Gastroesophageal sphincter (tissue), 4 donors: ENCODE measurements around the gene CDC42EP4. TPM values are rescaled to one million over a fixed set of nuclear protein-coding genes. Genes with fewer than 3 reads are reported as not detected.
A peak's percentile ranks its signal among the peaks of the same experiment; 100 is the strongest.

Experiments
- ATAC-seq: fragments of 150-250 bp; one replicate; pipeline ENCODE4 v1.9.1; 2016; ENCODE audit warnings: mild to moderate bottlenecking, moderate library complexity
- H3K27ac ChIP-seq, 4 donors: fragments of 200-600 bp; sonication (generic) in 3 of 4; 1 replicate in 3 of 4; 2 replicates in 1 of 4; pipeline ENCODE4 v1.5.1; 2016 to 2019
- H3K27me3 ChIP-seq: fragments of 200-600 bp; sonication (generic); one replicate; pipeline ENCODE4 v1.5.1; 2019
- H3K36me3 ChIP-seq, 2 donors: fragments of 200-600 bp; sonication (generic); one replicate each; pipeline ENCODE4 v1.5.1; 2019; ENCODE audit warnings: control low read depth in 1 of 2
- H3K4me1 ChIP-seq, 3 donors: fragments of 200-600 bp; sonication (generic); 1 replicate in 2 of 3; 2 replicates in 1 of 3; pipeline ENCODE4 v1.5.1; 2016 to 2019; ENCODE audit warnings: control low read depth in 2 of 3
- H3K4me3 ChIP-seq, 2 donors: fragments of 200-600 bp; sonication (generic); one replicate each; pipeline ENCODE4 v1.5.1; 2019; ENCODE audit warnings: mild to moderate bottlenecking in 1 of 2, moderate library complexity in 1 of 2
- H3K9me3 ChIP-seq, 3 donors: fragments of 200-600 bp; sonication (generic); one replicate each; pipeline ENCODE4 v1.5.1; 2017 to 2019; ENCODE audit warnings: control low read depth in 2 of 3
- CTCF ChIP-seq, 4 experiments: fragments of 200-600 bp in 2 of 4; fragments of 450-650 bp in 2 of 4; sonication (generic) in 1 of 4; IDR thresholded peaks; one replicate each; pipeline ENCODE4 v1.5.1; 2017 to 2019; ENCODE audit warnings: antibody characterized with exemption in 4 of 4, mild to moderate bottlenecking in 2 of 4, moderate library complexity in 2 of 4
- EP300 ChIP-seq: sonication (generic); formaldehyde crosslinking; IDR thresholded peaks from one replicate; pipeline ENCODE4 v1.6.1; 2017; ENCODE audit warnings: antibody characterized with exemption, mild to moderate bottlenecking
- POLR2A ChIP-seq, 2 donors: fragments of 450-650 bp; IDR thresholded peaks; one replicate each; pipeline ENCODE4 v1.6.1; 2017; ENCODE audit warnings: antibody characterized with exemption in 2 of 2, mild to moderate bottlenecking in 2 of 2, moderate library complexity in 1 of 2
- POLR2AphosphoS5 ChIP-seq: sonication (generic); formaldehyde crosslinking; IDR thresholded peaks from one replicate; pipeline ENCODE4 v1.6.1; 2017; ENCODE audit warnings: antibody characterized with exemption
- WGBS, 2 donors: methylation state at CpG; one replicate each; pipeline ENCODE4 v1.1.5; 2018; ENCODE audit warnings: low coverage in 1 of 2; 5-methylcytosine and 5-hydroxymethylcytosine counted together
- total RNA-seq, 4 donors: library from RNA; depleted of rRNA; stranded (reverse); fragments of >200 nt; gene quantifications; one replicate each; pipeline ENCODE4 v1.1.0, GENCODE V29; 2016

The CDC42EP4 gene
- total RNA-seq, 4 donors from 2014 or later, result 69.4 to 106 (median 73.0) TPM

GRCh38 chr17:73308017-73308823, 3.6 kb downstream of the CDC42EP4 start:
- Histone ChIP-seq H3K27me3 (no peaks in the 10 kb centered on the region), H3K27ac (peak overlapping the region; percentile 70 to 100 (median 92)), H3K36me3 (no peaks in the 10 kb centered on the region), H3K4me1 (peaks cover 14 to 81% (median 50%) of the 10 kb centered on the region in 3 donors), H3K4me3 (peak overlapping the region; percentile 8 to 100), H3K9me3 (no peaks in the 10 kb centered on the region)
- ATAC-seq, result no peak
- WGBS, 2 donors, result 36% methylated on average over 8 of the region's 23 CpGs; no CpG with 5 or more reads in 1 of the 2 donors
- TF ChIP-seq POLR2A (IDR thresholded peaks at IDR 0.05) (no peak), EP300 (no peak), POLR2AphosphoS5 (peak; percentile 95), CTCF (IDR thresholded peaks at IDR 0.05) (no peak)

GRCh38 chr17:73307130-73307529, 4.7 kb downstream of the CDC42EP4 start:
- H3K4me3 ChIP-seq, result peak overlapping the region in 1 of 2 donors; percentile 8
- WGBS, 2 donors, result 56 to 100% methylated on average over 1 to 4 of the region's 9 CpGs
- H3K9me3 ChIP-seq, result no peaks in the 10 kb centered on the region
- peak; percentile 52 for TF ChIP-seq POLR2AphosphoS5
- TF ChIP-seq POLR2A (IDR thresholded peaks at IDR 0.05), result no peak
- no peak for ATAC-seq
- no peaks in the 10 kb centered on the region for H3K36me3 ChIP-seq
- peaks cover 14 to 81% (median 50%) of the 10 kb centered on the region in 3 donors for H3K4me1 ChIP-seq
- H3K27ac ChIP-seq, result peak overlapping the region; percentile 70 to 100 (median 92)
- no peaks in the 10 kb centered on the region for H3K27me3 ChIP-seq

GRCh38 chr17:73305845-73306836, 5.7 kb downstream of the CDC42EP4 start:
- no peak for ATAC-seq
- peak overlapping the region in 1 of 2 donors; percentile 46 for H3K4me3 ChIP-seq

GRCh38 chr17:73304971-73305812, 6.6 kb downstream of the CDC42EP4 start:
- ATAC-seq, result peak; percentile 65
- H3K27me3 ChIP-seq, result no peaks in the 10 kb centered on the region
- H3K27ac ChIP-seq, result peak overlapping the region; percentile 70 to 100 (median 92)
- H3K9me3 ChIP-seq, result no peaks in the 10 kb centered on the region
- peaks cover 14 to 97% (median 63%) of the 10 kb centered on the region in 3 donors for H3K4me1 ChIP-seq
- peak overlapping the region; percentile 20 to 46 for H3K4me3 ChIP-seq
- 20 to 70% methylated on average over 2 to 4 of the region's 16 CpGs for WGBS, 2 donors
- H3K36me3 ChIP-seq, result no peaks in the 10 kb centered on the region
- TF ChIP-seq CTCF (IDR thresholded peaks at IDR 0.05) (peak in 3 of 4 experiments; percentile 44 to 62 (median 51)), POLR2A (IDR thresholded peaks at IDR 0.05) (peak in 1 of 2 donors; percentile 17), POLR2AphosphoS5 (peak; percentile 97), EP300 (no peak)

More at GRCh38 chr17:73305845-73306836, 5.7 kb downstream of the CDC42EP4 start:
- WGBS, 2 donors, result 41 to 45% methylated on average over 8 to 11 of the region's 11 CpGs
- Histone ChIP-seq H3K36me3 (no peaks in the 10 kb centered on the region), H3K4me1 (peaks cover 14 to 91% (median 58%) of the 10 kb centered on the region in 3 donors), H3K27ac (peak overlapping the region; percentile 70 to 100 (median 92)), H3K27me3 (no peaks in the 10 kb centered on the region), H3K9me3 (no peaks in the 10 kb centered on the region)
- TF ChIP-seq POLR2AphosphoS5 (peak; percentile 6), CTCF (IDR thresholded peaks at IDR 0.05) (no peak), EP300 (no peak), POLR2A (IDR thresholded peaks at IDR 0.05) (no peak)
